Mesenchymal stem cell (in vitro differentiated cells and primary cell): ENCODE results near the gene CDKN1A.

Experiments used
- DNase-seq: peaks from one replicate; pipeline ENCODE4 v3.0.0-alpha.2; 2013
- H2AFZ ChIP-seq: one replicate; pipeline ENCODE4 v1.6.1; 2013; ENCODE audit warnings: low read depth, mild to moderate bottlenecking, control low read depth, inconsistent platforms, low read length, moderate library complexity
- H2AK5ac ChIP-seq: 2 replicates; pipeline ENCODE4 v1.6.1; 2013; ENCODE audit warnings: low read length, moderate library complexity, mild to moderate bottlenecking, inconsistent platforms; ENCODE audit not compliant: severe bottlenecking
- H2BK120ac ChIP-seq: one replicate; pipeline ENCODE4 v1.6.1; 2013; ENCODE audit warnings: low read depth, mild to moderate bottlenecking, inconsistent platforms, low read length, moderate library complexity
- H2BK12ac ChIP-seq, 2 experiments: one replicate each; pipeline ENCODE4 v1.6.1; 2013; ENCODE audit warnings: inconsistent platforms in 2 of 2, low read length in 2 of 2, mild to moderate bottlenecking in 2 of 2, moderate library complexity in 2 of 2, control low read depth in 1 of 2
- H2BK15ac ChIP-seq: one replicate; pipeline ENCODE4 v1.6.1; 2013; ENCODE audit warnings: mild to moderate bottlenecking, low read depth, inconsistent platforms; ENCODE audit not compliant: poor library complexity, severe bottlenecking
- H2BK5ac ChIP-seq: 2 replicates; pipeline ENCODE4 v1.6.1; 2013; ENCODE audit warnings: low read depth, mild to moderate bottlenecking, low read length, control low read depth, inconsistent platforms; ENCODE audit not compliant: poor library complexity, severe bottlenecking
- H3K14ac ChIP-seq, 2 experiments: one replicate each; pipeline ENCODE4 v1.6.1; 2013; ENCODE audit warnings: inconsistent platforms in 2 of 2, low read length in 2 of 2, control low read depth in 1 of 2, mild to moderate bottlenecking in 1 of 2, moderate library complexity in 1 of 2
- H3K18ac ChIP-seq, 2 experiments: one replicate each; pipeline ENCODE4 v1.6.1; 2013; ENCODE audit warnings: inconsistent platforms in 2 of 2, low read length in 2 of 2, control low read depth in 1 of 2, low read depth in 1 of 2, mild to moderate bottlenecking in 1 of 2
- H3K23ac ChIP-seq, 2 experiments: one replicate each; pipeline ENCODE4 v1.6.1; 2013; ENCODE audit warnings: inconsistent platforms in 2 of 2, low read length in 2 of 2, mild to moderate bottlenecking in 2 of 2, moderate library complexity in 2 of 2, control low read depth in 1 of 2
- H3K27ac ChIP-seq: 2 replicates; pipeline ENCODE4 v1.5.1; 2013; ENCODE audit warnings: mild to moderate bottlenecking, moderate library complexity, low read length, control low read depth, inconsistent platforms; ENCODE audit not compliant: poor library complexity, severe bottlenecking
- H3K27me3 ChIP-seq, 2 experiments: 2 replicates each; pipeline versions ENCODE4 v1.6.1 to v1.7.0; 2013; ENCODE audit warnings: low read length in 2 of 2, mild to moderate bottlenecking in 2 of 2, moderate library complexity in 2 of 2, control low read depth in 1 of 2, inconsistent platforms in 1 of 2; ENCODE audit not compliant: control insufficient read depth in 1 of 2, insufficient read depth in 1 of 2
- H3K36me3 ChIP-seq, 2 experiments: 2 replicates each; pipeline versions ENCODE4 v1.6.1 to v1.7.0; 2013; ENCODE audit warnings: low read length in 2 of 2, control low read depth in 1 of 2, inconsistent platforms in 1 of 2, low read depth in 1 of 2, mild to moderate bottlenecking in 1 of 2; ENCODE audit not compliant: insufficient read depth in 2 of 2, control insufficient read depth in 1 of 2
- H3K4ac ChIP-seq, 2 experiments: one replicate each; pipeline ENCODE4 v1.6.1; 2013; ENCODE audit warnings: inconsistent platforms in 2 of 2, low read length in 2 of 2, mild to moderate bottlenecking in 2 of 2, moderate library complexity in 2 of 2, control low read depth in 1 of 2, low read depth in 1 of 2
- H3K4me1 ChIP-seq: 2 replicates; pipeline ENCODE4 v1.6.1; 2013; ENCODE audit warnings: low read depth, low read length, control low read depth; ENCODE audit not compliant: control insufficient read depth, insufficient read depth
- H3K4me2 ChIP-seq: 2 replicates; pipeline ENCODE4 v1.6.1; 2013; ENCODE audit warnings: low read length, mild to moderate bottlenecking, inconsistent platforms; ENCODE audit not compliant: poor library complexity, severe bottlenecking
- H3K4me3 ChIP-seq, 2 experiments: 2 replicates each; pipeline versions ENCODE4 v1.5.1 to v1.7.0; 2013; ENCODE audit warnings: low read length in 2 of 2, mild to moderate bottlenecking in 2 of 2, control low read depth in 1 of 2, low read depth in 1 of 2; ENCODE audit not compliant: insufficient read depth in 1 of 2
- H3K79me1 ChIP-seq: replicated peaks from 2 replicates; pipeline ENCODE4 v1.6.1; 2013; ENCODE audit warnings: mild to moderate bottlenecking, control low read depth, low read length, inconsistent platforms; ENCODE audit not compliant: poor library complexity, severe bottlenecking
- H3K9ac ChIP-seq: 2 replicates; pipeline ENCODE4 v1.7.0; 2013; ENCODE audit warnings: mild to moderate bottlenecking, low read length, moderate library complexity
- H3K9me3 ChIP-seq: 2 replicates; pipeline ENCODE4 v1.7.0; 2013; ENCODE audit warnings: mild to moderate bottlenecking, low read length; ENCODE audit not compliant: control insufficient read depth
- H4K8ac ChIP-seq: one replicate; pipeline ENCODE4 v1.6.1; 2013; ENCODE audit warnings: inconsistent platforms, mild to moderate bottlenecking, low read length, moderate library complexity
- H4K91ac ChIP-seq: one replicate; pipeline ENCODE4 v1.6.1; 2013; ENCODE audit warnings: mild to moderate bottlenecking, low read length, inconsistent platforms
- WGBS: methylation state at CpG from one replicate; pipeline ENCODE4 v1.1.7; 2013; ENCODE audit warnings: mixed read lengths; 5-methylcytosine and 5-hydroxymethylcytosine counted together

Gene CDKN1A

GRCh38 chr6:36706339-36706738 lies 27.8 kb downstream of the CDKN1A start:
- Histone ChIP-seq H2BK15ac (no peak overlapping the region), H4K91ac (no peak overlapping the region), H3K23ac (no peak overlapping the region), H3K4me3 (no peak overlapping the region), H3K4me2 (no peak overlapping the region), H2BK120ac (no peak overlapping the region), H2BK5ac (no peak overlapping the region), H3K36me3 (no peaks in the 10 kb centered on the region), H3K4ac (no peak overlapping the region), H3K18ac (no peak overlapping the region), H2BK12ac (no peak overlapping the region), H4K8ac (no peak overlapping the region), H3K27ac (no peak overlapping the region), H2AK5ac (no peak overlapping the region), H2AFZ (no peak overlapping the region), H3K9me3 (no peaks in the 10 kb centered on the region), H3K14ac (no peak overlapping the region), H3K27me3 (peaks cover 10% of the 10 kb centered on the region in 2 experiments), H3K4me1 (peaks cover 3% of the 10 kb centered on the region), H3K9ac (no peak overlapping the region), H3K79me1 (no peaks in the 10 kb centered on the region)
- DNase-seq = no peak
- 86% methylated on average over 1 of the region's 1 CpG for WGBS

DNA sequence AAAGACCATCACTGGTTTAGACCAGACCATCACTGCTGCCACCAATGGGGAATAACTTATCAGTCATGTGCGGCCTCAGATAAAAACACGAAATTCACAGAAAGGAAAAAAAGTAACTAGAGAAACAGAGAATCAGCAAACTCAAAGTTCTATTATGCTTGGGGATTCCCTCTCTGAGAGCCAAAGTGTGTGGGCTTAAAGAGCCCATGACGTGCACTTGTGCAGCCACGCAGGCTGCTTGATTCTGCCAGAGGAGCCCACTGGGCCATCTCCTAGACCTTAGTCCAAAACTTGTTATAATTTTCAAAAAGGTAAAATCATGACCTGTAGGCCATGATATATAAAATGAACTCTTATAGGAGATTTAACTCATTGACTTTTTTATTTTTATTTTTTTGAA lies 34.3 kb downstream of the CDKN1A start:
- Histone ChIP-seq H3K18ac (no peak overlapping the region), H2BK15ac (no peak overlapping the region), H3K36me3 (no peaks in the 10 kb centered on the region), H2AK5ac (no peak overlapping the region), H2BK12ac (no peak overlapping the region), H3K27ac (no peak overlapping the region), H4K8ac (no peak overlapping the region), H2BK120ac (no peak overlapping the region), H2BK5ac (no peak overlapping the region), H4K91ac (no peak overlapping the region), H3K4me3 (no peak overlapping the region), H2AFZ (no peak overlapping the region), H3K4me1 (peaks cover 2% of the 10 kb centered on the region), H3K14ac (no peak overlapping the region), H3K4ac (no peak overlapping the region), H3K27me3 (peaks cover 10 to 23% of the 10 kb centered on the region in 2 experiments), H3K9ac (no peak overlapping the region), H3K4me2 (no peak overlapping the region), H3K9me3 (no peaks in the 10 kb centered on the region), H3K23ac (no peak overlapping the region), H3K79me1 (no peaks in the 10 kb centered on the region)
- DNase-seq = no peak
- 92% methylated on average over 4 of the region's 4 CpGs for WGBS

DNA sequence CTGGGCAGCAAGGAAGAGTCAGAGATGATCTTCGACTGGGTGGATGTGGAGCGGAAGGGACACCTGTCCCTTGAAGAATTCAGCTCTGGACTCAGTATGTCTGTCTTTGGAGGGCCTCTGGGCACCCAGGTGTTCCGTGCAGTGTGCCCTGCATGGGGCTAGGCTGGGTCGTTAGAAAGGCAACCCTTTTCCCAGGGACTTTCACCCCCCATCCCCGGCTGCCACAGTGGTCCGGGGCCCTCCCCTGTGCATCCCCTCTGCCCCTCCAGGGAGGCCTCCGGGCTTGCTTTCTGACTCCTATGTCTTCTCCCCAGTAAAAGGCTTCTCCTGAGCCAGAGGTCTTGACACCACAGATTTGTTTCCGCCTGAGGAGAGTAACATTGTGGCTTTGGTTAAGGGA lies 35.3 kb downstream of the CDKN1A start:
- Histone ChIP-seq H2BK15ac (no peak overlapping the region), H3K9ac (no peak overlapping the region), H4K8ac (no peak overlapping the region), H2BK5ac (no peak overlapping the region), H2BK120ac (no peak overlapping the region), H3K36me3 (no peaks in the 10 kb centered on the region), H3K79me1 (no peaks in the 10 kb centered on the region), H2AK5ac (no peak overlapping the region), H3K4me1 (peaks cover 8% of the 10 kb centered on the region), H3K23ac (no peak overlapping the region), H3K18ac (no peak overlapping the region), H3K27me3 (peaks cover 19 to 28% of the 10 kb centered on the region in 2 experiments), H3K4me2 (no peak overlapping the region), H3K4me3 (no peak overlapping the region), H3K27ac (no peak overlapping the region), H3K14ac (no peak overlapping the region), H3K9me3 (no peaks in the 10 kb centered on the region), H2BK12ac (no peak overlapping the region), H4K91ac (no peak overlapping the region), H3K4ac (no peak overlapping the region), H2AFZ (no peak overlapping the region)
- no peak for DNase-seq
- WGBS = 88% methylated on average over 7 of the region's 8 CpGs

GRCh38 chr6:36714511-36714910 lies 36.0 kb downstream of the CDKN1A start:
- H3K4me1 ChIP-seq = peaks cover 8% of the 10 kb centered on the region
- no peak for DNase-seq
- no peak overlapping the region for H2BK5ac ChIP-seq
- no peak overlapping the region for H3K23ac ChIP-seq
- no peaks in the 10 kb centered on the region for H3K9me3 ChIP-seq
- no peaks in the 10 kb centered on the region for H3K36me3 ChIP-seq
- H4K8ac ChIP-seq = no peak overlapping the region
- H2AK5ac ChIP-seq = no peak overlapping the region
- no peak overlapping the region for H2BK120ac ChIP-seq
- no peak overlapping the region for H3K27ac ChIP-seq
- H3K4me2 ChIP-seq = no peak overlapping the region
- no peak overlapping the region for H3K4ac ChIP-seq
- H3K14ac ChIP-seq = no peak overlapping the region
- no peak overlapping the region for H4K91ac ChIP-seq
- no peak overlapping the region for H3K18ac ChIP-seq
- H2BK15ac ChIP-seq = no peak overlapping the region
- no peak overlapping the region for H2AFZ ChIP-seq
- H2BK12ac ChIP-seq = no peak overlapping the region
- no peak overlapping the region for H3K9ac ChIP-seq
- WGBS = 82% methylated on average over 10 of the region's 10 CpGs
- H3K79me1 ChIP-seq = no peaks in the 10 kb centered on the region
- H3K27me3 ChIP-seq = peaks cover 23 to 28% of the 10 kb centered on the region in 2 experiments
- no peak overlapping the region for H3K4me3 ChIP-seq
